A172 (cell line): ENCODE measurements around the gene CSGALNACT2. TPM values are rescaled to one million over a fixed set of nuclear protein-coding genes. Genes with fewer than 3 reads are reported as not detected.
"Not testable (repeated sequence)": the region's sequence is repeated elsewhere in the genome, so short reads cannot be mapped to it uniquely, and the experiment has no call there.

ENCODE experiments used
- DNase-seq: peaks from one replicate; pipeline ENCODE4 v3.0.0-alpha.2; 2015; ENCODE audit warnings: low spot score
- total RNA-seq: library from RNA; depleted of rRNA; stranded (reverse); fragments of >200 nt; shearing (Covaris generic); gene quantifications from 2 replicates; pipeline ENCODE4 v1.2.3, GENCODE V29; 2014

CSGALNACT2 gene
- total RNA-seq, 1 experiment from 2014 or later, result 15.4 TPM

- DNase-seq, result peak; percentile 38
Observed at GRCh38 chr10:43138757-43139241, 554 bp downstream of the CSGALNACT2 start.

GRCh38 chr10:43141421-43141820 is 3.2 kb downstream of the CSGALNACT2 start:
- no peak for DNase-seq

DNA sequence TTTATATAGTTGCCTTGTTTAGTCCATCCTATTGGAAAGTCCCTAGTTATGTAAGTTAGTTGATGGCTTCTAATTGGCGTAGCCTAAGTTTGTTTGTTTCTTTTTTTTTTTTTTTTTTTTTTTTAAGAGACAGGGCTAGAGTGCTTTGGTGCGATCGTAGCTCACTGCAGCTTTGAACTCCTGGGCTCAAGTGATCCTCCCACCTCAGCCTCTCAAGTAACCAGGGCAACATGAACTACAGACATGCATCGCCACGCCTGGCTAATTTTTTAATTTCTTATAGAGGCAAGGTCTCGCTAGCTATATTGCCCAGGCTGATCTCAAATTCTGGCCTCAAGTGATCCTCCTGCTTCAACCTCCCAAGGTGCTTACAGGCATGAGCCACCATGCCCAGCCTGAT is 7.1 kb downstream of the CSGALNACT2 start:
- no peak for DNase-seq

DNA sequence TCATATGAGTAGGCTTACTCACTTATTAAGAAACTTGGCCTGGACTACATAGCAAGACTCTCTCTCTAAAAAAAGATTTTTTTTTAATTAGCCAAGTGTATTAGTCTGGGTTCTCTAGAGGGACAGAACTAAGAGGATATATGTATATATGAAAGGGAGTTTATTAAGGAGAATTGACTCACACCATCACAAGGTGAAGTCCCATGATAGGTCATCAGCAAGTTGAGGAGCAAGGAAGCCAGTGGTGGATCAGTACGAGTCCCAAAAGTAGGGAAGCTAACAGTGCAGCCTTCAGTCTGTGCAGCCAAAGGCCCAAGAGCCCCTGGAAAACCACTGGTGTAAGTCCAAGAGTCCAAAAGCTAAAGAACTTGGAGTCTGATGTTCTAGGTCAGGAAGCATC is 7.7 kb downstream of the CSGALNACT2 start:
- not testable (repeated sequence) for DNase-seq

GRCh38 chr10:43151371-43151770 is 13.1 kb downstream of the CSGALNACT2 start:
- DNase-seq, result no peak

- no peak for DNase-seq
Observed at GRCh38 chr10:43153901-43154300, 15.7 kb downstream of the CSGALNACT2 start.

DNA sequence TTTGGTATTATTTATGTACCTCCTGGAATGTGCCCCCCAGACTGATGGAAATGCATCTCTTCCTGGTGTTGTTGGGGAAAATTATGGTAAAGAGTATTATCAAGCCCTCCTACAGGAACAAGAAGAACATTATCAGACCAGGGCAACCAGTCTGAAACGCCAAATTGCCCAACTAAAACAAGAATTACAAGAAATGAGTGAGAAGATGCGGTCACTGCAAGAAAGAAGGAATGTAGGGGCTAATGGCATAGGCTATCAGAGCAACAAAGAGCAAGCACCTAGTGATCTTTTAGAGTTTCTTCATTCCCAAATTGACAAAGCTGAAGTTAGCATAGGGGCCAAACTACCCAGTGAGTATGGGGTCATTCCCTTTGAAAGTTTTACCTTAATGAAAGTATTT is 17.0 kb downstream of the CSGALNACT2 start:
- DNase-seq, result no peak

- no peak for DNase-seq
Observed at GRCh38 chr10:43155741-43156140, 17.5 kb downstream of the CSGALNACT2 start.

GRCh38 chr10:43156590-43157341 is 18.5 kb downstream of the CSGALNACT2 start:
- DNase-seq, result no peak

GRCh38 chr10:43158636-43159035 is 20.4 kb downstream of the CSGALNACT2 start:
- no peak for DNase-seq

DNA sequence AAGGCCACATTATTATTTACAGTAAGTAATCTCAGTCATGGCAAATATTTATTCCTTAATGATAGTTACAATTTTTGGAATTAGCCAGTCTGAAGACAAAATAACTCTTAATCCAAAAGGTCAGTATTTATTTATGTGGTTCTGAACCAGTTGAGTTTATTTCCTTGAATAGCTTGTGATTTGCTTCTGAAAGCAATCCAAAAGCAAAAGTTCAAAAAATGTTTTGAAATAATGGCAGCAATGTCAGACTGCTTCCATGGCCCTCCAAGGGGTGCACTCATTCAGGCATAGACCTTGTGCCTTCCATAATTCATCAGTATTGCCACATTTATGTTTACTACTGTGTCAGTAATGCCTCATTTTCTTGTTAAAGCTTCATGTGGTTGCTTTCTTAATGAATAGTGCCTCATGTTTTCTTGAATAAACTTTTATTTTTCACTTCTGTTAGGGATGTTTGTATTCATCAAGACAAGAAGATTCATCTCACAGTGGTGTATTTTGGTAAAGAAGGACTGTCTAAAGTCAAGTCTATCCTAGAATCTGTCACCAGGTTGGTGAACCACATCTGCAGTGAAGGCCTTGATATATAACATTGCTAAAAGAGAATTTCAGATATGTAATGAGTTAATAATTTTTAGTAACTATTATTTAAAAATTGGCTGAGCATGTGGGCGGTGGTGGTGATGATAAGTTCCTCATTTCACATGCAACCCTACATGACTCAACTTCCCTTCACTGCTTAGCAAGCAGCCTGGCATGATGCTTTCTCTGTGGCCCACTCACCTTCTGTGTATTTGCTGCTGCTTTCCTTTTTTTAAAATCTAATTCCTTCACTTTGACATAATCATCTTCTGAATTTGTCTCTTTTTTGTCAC is 22.0 kb downstream of the CSGALNACT2 start:
- no peak for DNase-seq

DNA sequence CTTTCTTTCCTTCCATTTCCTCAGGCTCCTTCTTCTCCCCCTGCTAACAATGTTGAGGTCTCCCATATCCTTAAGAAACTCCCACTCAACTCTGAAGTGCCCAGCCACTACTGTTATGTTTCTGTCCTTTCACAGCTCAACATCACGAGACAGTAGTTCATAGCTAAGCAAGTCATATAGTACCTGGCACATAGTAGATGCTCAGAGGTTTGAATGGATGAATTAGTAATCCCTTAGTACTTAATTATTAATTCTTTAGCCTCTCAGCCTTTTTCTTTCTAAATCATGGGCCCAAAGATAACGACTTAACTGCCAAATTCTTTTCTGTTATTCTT is 22.6 kb downstream of the CSGALNACT2 start:
- no peak for DNase-seq

DNA sequence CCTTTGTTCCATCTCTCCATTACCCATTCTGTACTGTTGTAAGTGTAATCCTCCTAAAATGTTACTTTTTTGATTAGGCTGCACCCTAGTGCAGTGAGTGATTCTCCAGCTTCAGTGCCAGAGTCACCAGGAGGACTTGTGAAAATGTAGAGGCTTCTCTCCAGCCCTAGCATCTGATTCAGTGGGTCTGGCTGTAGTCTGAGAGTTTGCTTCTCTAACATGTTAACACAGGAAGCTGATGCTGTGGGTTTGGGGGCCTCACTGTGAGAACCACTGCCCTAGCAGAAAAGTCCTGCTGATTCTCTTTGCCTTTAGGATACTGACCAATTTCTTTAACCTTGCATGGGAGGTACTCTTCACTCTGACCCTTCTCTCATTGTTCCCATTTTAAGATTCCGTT is 24.4 kb downstream of the CSGALNACT2 start:
- DNase-seq, result no peak

- DNase-seq, result no peak
Observed at GRCh38 chr10:43166207-43166879, 28.1 kb downstream of the CSGALNACT2 start.

- DNase-seq, result no peak
Observed at GRCh38 chr10:43166880-43167497, 28.7 kb downstream of the CSGALNACT2 start.

GRCh38 chr10:43167498-43167889 is 29.2 kb downstream of the CSGALNACT2 start:
- no peak for DNase-seq

DNA sequence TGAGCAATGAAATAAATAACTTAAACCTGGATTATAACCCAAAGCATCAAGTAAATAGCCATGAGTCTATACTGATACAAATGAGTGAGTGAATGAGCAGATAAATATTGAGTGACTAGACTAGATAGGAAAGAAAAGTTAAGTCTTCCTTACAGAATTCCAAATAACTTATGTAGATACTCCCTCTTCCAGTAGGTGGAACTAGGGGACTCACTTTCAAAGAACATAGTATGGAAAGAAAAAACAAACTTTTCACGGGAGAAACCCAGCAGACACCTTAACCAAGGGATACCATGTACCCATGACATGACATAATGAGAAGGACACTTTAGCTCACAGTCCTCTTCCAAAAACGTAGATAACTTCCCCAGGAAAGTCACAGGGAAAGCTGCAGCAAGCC is 32.2 kb downstream of the CSGALNACT2 start:
- no peak for DNase-seq

DNA sequence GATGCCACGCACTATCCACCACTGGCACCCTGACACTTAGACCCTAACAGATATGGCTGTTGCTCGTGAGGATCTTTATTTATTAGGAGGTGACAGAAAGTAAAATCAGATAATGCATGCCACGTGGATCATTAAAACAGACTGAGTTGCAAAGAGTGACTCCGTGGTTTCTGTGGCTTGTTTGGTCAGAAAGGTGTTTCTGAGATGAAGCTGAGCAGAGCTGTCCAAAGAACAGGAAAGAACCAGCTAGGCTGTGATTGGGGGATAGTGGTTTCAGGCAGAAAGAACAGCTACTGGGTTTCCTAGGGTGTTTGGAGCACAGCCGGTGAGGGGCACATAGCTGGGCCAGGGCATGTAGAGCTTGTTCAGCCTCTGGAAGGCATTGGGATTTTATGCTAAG is 34.4 kb downstream of the CSGALNACT2 start:
- DNase-seq, result no peak

DNA sequence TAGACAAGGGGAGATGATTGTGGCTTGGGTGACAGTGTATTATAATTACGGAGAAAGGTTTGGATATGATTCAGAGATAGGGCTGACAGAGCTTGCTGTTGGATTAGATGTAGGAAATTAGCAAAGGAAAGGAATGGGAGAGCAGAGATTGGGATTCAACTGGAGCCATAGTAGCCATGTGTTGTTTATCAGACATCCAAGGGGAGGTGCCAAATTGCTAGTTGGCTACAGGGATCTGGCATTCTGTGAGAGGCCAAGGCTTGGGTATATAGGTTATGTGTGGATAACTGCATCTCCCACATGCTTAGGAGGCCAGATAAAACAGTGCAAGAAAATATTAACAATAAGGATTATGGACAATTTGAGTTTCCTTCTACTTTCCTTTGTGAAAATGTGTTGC is 34.9 kb downstream of the CSGALNACT2 start:
- DNase-seq, result no peak

- no peak for DNase-seq
Observed at GRCh38 chr10:43174969-43175368, 36.7 kb downstream of the CSGALNACT2 start.

- DNase-seq, result no peak
Observed at GRCh38 chr10:43176271-43176670, 38.0 kb downstream of the CSGALNACT2 start.

GRCh38 chr10:43177595-43177994 is 39.4 kb downstream of the CSGALNACT2 start:
- DNase-seq, result no peak
